Measurements from ENCODE around the gene AMPH.

- TF ChIP-seq POLR2A (IDR thresholded peaks at IDR 0.05; ENCODE audit: low read depth, low read length) (no peak), POLR2AphosphoS5 (IDR thresholded peaks at IDR 0.05; ENCODE audit: low read depth, low read length) (no peak), TAF1 (IDR thresholded peaks at IDR 0.05; ENCODE audit: low read depth, low read length) (no peak)
Measured at GRCh38 chr7:38561166-38561565, 70.0 kb downstream of the AMPH start.

Data from GM12891 (cell line).